Measurements from ENCODE around the gene G0S2. TPM values are rescaled to one million over a fixed set of nuclear protein-coding genes. Genes with fewer than 3 reads are reported as not detected.

Gene G0S2
- polyA plus RNA-seq = 1.0 TPM in 1 of 2 replicates, not detected in the other

GRCh38 chr1:209674957-209675564 is at the start of gene G0S2:
G0S2 (plus strand) TSS chr1:209675412; CDS start chr1:209675685, 273 bp downstream.

GRCh38 chr1:209652121-209652735 is 23.0 kb upstream of the G0S2 start, which contains the start of gene LAMB3:
LAMB3 (minus strand) TSS chr1:209652425; CDS start chr1:209650944, 1,481 bp downstream.

GRCh38 chr1:209704584-209704983 is 29.4 kb downstream of the G0S2 start, which contains the start of gene HSD11B1:
HSD11B1 (plus strand) TSS chr1:209704846; CDS start chr1:209704943, 97 bp downstream.

Other genes starting within 250 kb of the G0S2 start
- gene CAMK1G, start 91.7 kb upstream of the G0S2 start, polyA plus RNA-seq = 3.0 and 12.7 TPM in 2 replicates
- gene LAMB3, start 23.0 kb upstream of the G0S2 start, polyA plus RNA-seq = 0.10 and 0.19 TPM in 2 replicates
- not detected in 2 replicates for gene HSD11B1, start 29.4 kb downstream of the G0S2 start, polyA plus RNA-seq
- gene TRAF3IP3, start 80.6 kb downstream of the G0S2 start, polyA plus RNA-seq = 1.3 TPM in 1 of 2 replicates, not detected in the other
- gene C1orf74, start 109.1 kb downstream of the G0S2 start, polyA plus RNA-seq = 6.6 and 14.4 TPM in 2 replicates
- 45.5 and 58.1 TPM in 2 replicates for gene IRF6, start 130.7 kb downstream of the G0S2 start, polyA plus RNA-seq
- 2.7 and 4.0 TPM in 2 replicates for gene UTP25, start 152.6 kb downstream of the G0S2 start, polyA plus RNA-seq

Measured in Purkinje cell (primary cell).